GM19193 (cell line): ENCODE data around the gene HOXC6.

Experiments used
- POLR2A ChIP-seq: IDR thresholded peaks from 4 replicates; pipeline ENCODE4 v1.6.1; 2011; ENCODE audit not compliant: insufficient read depth, insufficient read length; ENCODE audit errors: extremely low read depth

HOXC6 gene

DNA sequence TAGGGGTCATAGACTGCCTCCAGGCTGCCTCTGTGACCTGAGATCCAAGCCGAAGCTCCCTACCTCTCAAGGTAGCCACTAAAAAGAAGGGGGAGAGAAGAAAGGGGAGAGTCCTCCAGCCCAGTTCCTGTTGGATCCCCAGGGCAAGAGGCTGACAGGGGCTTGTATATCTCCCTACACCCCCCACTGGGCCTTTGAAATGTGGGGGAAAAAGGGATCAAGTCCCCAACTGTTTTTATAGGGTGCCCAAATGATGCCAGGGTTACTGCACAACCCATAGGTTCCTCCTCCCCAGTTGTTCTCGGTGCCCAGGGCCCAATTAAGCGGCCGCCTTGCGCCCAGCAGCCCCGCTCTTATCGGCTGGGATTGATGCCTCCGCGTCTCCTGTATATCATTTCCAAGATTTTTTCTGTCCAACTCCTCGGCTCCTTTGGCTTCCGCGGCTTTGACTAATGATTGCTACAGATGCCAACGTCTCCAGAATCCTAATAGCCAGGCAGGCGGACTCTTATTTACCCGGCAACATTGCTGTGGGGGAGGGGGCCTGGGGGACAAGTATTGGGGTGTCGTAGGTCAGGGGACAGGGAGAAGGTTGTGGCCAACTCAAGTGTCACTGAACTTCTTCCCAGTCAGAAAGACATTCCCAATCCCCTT, 17.8 kb downstream of the HOXC6 start:
- TF ChIP-seq POLR2A = no peak

DNA sequence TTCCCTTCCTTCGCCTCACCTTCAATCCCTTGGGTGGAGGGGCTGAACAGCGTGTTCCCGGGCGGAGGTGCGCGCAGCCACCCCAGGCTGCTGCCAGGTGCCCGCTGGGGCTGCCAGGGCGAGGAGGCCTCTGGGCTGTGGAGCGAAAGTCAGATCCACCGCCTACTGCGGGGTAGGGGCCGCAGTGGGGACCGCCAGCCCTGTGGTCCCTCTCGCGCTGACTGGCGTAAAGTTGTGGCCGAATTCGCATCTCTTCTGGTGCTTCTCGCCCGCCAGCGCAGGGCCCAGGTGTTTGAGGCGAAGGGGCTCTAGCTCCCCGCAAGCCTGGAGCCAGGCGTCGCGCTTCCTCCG, 18.5 kb downstream of the HOXC6 start:
- no peak for TF ChIP-seq POLR2A

GRCh38 chr12:54047160-54047963, 19.1 kb downstream of the HOXC6 start:
- no peak for TF ChIP-seq POLR2A

GRCh38 chr12:54047964-54048303, 19.7 kb downstream of the HOXC6 start:
- no peak for TF ChIP-seq POLR2A

- TF ChIP-seq POLR2A = no peak
Observed at GRCh38 chr12:54048406-54049093, 20.3 kb downstream of the HOXC6 start.

GRCh38 chr12:54049108-54049507, 20.9 kb downstream of the HOXC6 start:
- no peak for TF ChIP-seq POLR2A

GRCh38 chr12:54050482-54050810, 22.2 kb downstream of the HOXC6 start:
- TF ChIP-seq POLR2A = no peak

GRCh38 chr12:54051026-54051842, 23.0 kb downstream of the HOXC6 start:
- TF ChIP-seq POLR2A = no peak

- TF ChIP-seq POLR2A = no peak
Observed at GRCh38 chr12:54051874-54052437, 23.7 kb downstream of the HOXC6 start.

DNA sequence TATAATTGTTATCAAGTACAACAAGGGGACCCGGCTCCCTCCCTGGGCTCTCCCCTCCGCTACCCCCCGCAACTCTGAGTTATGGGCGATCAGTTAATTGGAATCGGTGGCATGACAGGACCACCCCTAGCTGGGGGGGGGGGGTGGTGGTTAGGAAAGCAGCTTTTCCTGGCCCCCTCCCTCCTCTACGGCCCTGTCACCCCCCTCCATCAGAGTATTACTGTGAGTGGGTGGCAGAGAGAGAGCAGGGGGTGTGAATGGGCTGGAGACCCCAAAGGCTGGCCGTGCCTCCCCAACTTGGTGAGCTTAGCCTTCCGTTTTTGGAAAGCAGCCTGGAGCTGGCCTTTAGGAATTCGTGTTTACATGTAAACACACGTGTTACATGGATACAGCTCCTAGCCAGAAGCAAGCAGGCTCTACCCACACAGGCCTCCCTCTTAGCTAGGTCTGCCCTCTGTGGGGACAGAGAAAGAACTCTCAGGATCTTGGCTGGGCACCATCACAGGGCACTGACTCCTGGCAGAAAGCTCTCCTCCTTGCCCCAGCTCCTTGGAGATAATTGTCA, 24.3 kb downstream of the HOXC6 start:
- TF ChIP-seq POLR2A = no peak

DNA sequence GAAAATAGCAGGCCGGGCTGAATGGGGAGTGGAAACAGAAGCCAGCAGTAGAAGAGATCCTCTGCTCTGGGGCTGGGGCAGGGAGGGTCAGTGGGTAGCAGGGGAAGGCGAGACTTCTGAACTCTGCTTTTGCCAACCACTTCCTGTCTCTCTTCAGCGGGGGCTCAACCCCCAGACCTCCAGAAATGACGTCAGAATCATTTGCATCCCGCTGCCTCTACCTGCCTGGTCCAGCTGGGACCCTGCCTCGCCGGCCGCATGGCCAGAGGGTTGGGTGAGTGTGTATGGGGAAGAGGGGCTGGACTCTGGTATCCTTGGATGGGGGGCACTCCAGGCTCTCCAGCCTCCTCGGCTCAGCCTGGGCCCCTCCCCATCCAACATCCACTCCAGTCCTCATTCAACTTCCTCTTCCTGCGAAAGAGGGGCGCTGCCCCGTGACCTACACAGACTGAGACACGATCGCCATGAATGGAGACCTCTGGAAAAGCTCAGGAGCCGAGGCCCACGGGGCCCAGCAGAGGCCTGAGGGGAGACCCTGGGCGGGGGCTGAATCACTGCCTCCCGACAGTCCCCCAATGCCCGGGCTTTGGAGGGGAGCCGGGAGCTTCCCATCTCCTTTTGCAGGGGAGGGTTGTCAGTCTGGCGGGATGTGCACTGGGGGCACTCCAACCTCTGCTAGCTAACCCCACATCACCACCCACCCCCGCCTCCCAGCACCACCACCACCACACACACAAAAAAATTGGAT, 24.9 kb downstream of the HOXC6 start:
- peak; percentile 88 for TF ChIP-seq POLR2A

- no peak for TF ChIP-seq POLR2A
Observed at GRCh38 chr12:54053751-54054741, 25.8 kb downstream of the HOXC6 start, which contains the start of gene HOXC4. Gene HOXC4 (plus strand): TSS chr12:54053835. CDS start chr12:54053923, 88 bp downstream.
